ENCODE measurements around the gene ADARB1.

The ADARB1 gene

GRCh38 chr21:45147473-45148315 lies 73.3 kb downstream of the ADARB1 start:
- no peak for DNase-seq (ENCODE audit: low read depth in 2 of 2, low spot score in 1 of 2)

GRCh38 chr21:45148316-45148990 lies 74.1 kb downstream of the ADARB1 start:
- no peak for DNase-seq (ENCODE audit: low read depth in 2 of 2, low spot score in 1 of 2)

GRCh38 chr21:45149021-45149420 lies 74.6 kb downstream of the ADARB1 start:
- DNase-seq (ENCODE audit: low read depth in 2 of 2, low spot score in 1 of 2): no peak

- no peak for DNase-seq (ENCODE audit: low read depth in 2 of 2, low spot score in 1 of 2)
These were observed 76.3 kb downstream of the ADARB1 start for GRCh38 chr21:45150638-45151131.

- no peak for DNase-seq (ENCODE audit: low read depth in 2 of 2, low spot score in 1 of 2)
These were observed 77.2 kb downstream of the ADARB1 start for GRCh38 chr21:45151445-45152160.

- peak; percentile 40 to 55 for DNase-seq (ENCODE audit: low read depth in 2 of 2, low spot score in 1 of 2)
These were observed 77.9 kb downstream of the ADARB1 start for GRCh38 chr21:45152265-45152746.

- DNase-seq (ENCODE audit: low read depth in 2 of 2, low spot score in 1 of 2): no peak
These were observed 79.3 kb downstream of the ADARB1 start for GRCh38 chr21:45153358-45154318.

GRCh38 chr21:45154511-45155508 lies 80.4 kb downstream of the ADARB1 start:
- no peak for DNase-seq (ENCODE audit: low read depth in 2 of 2, low spot score in 1 of 2)

GRCh38 chr21:45155910-45156309 lies 81.5 kb downstream of the ADARB1 start:
- no peak for DNase-seq (ENCODE audit: low read depth in 2 of 2, low spot score in 1 of 2)

- DNase-seq (ENCODE audit: low read depth in 2 of 2, low spot score in 1 of 2): no peak
These were observed 82.1 kb downstream of the ADARB1 start for GRCh38 chr21:45156459-45156858.

- DNase-seq (ENCODE audit: low read depth in 2 of 2, low spot score in 1 of 2): no peak
These were observed 83.6 kb downstream of the ADARB1 start for GRCh38 chr21:45157932-45158331.

- DNase-seq (ENCODE audit: low read depth in 2 of 2, low spot score in 1 of 2): no peak
These were observed 84.4 kb downstream of the ADARB1 start for GRCh38 chr21:45158491-45159423.

- DNase-seq (ENCODE audit: low read depth in 2 of 2, low spot score in 1 of 2): no peak
These were observed 85.8 kb downstream of the ADARB1 start for GRCh38 chr21:45160198-45160597.

GRCh38 chr21:45161038-45161945 lies 86.9 kb downstream of the ADARB1 start:
- no peak for DNase-seq (ENCODE audit: low read depth in 2 of 2, low spot score in 1 of 2)

GRCh38 chr21:45162115-45162514 lies 87.7 kb downstream of the ADARB1 start:
- no peak for DNase-seq (ENCODE audit: low read depth in 2 of 2, low spot score in 1 of 2)

GRCh38 chr21:45162809-45163208 lies 88.4 kb downstream of the ADARB1 start:
- no peak for DNase-seq (ENCODE audit: low read depth in 2 of 2, low spot score in 1 of 2)

All from stimulated activated CD8-positive, alpha-beta memory T cell treated with anti-CD3 and anti-CD28 coated beads, Interleukin-4, amount 100 ng/mL, for 4 hours (primary cell).